HG02798 (cell line): ENCODE data around the gene SNAI1.

Experiments
- ATAC-seq: cut with Tn5 transposase; IDR thresholded peaks from one replicate; pipeline ENCODE4 v1.9.1; 2021; ENCODE audit warnings: mild to moderate bottlenecking; ENCODE audit not compliant: unreplicated experiment, poor library complexity

SNAI1 gene

DNA sequence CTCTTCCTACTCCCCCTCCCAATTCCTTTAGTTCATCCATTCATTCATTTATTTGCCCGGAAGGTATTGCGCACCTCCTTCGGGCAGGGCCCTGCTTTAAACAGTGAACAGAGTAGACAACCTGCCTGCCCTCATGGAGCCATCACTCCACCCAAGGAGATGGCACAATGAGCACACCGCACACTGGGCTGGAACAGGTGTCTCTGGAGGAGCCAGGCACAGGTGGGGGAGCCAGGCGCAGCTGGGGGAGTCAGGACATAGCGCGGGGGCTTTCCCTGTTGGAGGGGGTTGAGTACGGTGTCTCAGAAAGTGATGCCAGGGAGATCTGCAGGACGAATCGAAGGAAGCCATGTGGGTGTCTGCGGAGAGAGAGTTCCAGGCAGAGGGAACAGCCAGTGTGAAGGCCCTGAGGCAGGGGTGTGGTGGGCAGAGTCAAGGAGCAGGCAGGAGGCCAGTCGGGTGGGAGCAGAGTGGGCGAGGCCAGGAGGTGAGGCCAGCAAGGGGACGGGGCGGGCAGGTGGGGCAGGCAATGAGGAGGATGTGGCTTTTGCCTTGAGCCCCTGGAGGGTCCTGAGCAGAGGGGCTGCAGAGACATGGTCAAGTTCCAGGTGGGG, 46.4 kb downstream of the SNAI1 start:
- no peak for ATAC-seq

DNA sequence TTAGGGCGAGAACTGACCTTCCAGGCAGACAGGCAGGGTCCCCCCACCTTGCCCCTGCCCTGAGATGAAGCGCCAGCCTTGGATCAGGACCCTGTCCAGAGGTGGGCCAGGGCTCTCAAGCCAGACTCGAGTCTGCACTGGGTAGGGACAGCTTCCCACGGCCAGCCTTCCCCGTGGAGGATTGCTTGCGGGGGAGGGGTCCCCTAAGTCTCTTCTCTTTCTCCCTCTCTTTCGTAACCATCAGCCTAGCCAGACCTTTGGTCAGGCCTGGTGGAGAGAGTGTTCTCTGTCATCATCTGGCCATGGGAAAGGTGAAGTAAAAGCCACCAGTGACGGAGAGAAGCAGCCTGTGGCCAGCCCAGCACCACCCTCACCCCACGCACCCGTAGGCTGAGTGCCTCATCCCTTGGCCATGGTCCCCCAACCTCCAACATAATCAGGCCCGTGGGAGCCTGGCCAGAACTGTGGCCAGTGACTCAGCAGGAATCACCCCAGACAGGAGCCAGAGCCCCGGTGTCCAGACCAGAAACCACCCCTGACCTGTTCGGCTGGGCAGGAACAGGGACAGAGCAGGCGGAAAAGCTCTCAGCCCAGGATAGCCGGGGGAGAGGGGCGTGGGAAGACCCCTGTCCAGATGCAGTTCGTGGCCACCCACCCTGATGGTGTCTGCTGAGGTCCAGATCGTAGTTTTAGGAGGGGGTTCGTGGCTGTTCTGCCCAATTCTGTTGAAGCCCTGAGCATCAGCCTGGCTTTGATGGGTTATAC, 47.1 kb downstream of the SNAI1 start:
- no peak for ATAC-seq

DNA sequence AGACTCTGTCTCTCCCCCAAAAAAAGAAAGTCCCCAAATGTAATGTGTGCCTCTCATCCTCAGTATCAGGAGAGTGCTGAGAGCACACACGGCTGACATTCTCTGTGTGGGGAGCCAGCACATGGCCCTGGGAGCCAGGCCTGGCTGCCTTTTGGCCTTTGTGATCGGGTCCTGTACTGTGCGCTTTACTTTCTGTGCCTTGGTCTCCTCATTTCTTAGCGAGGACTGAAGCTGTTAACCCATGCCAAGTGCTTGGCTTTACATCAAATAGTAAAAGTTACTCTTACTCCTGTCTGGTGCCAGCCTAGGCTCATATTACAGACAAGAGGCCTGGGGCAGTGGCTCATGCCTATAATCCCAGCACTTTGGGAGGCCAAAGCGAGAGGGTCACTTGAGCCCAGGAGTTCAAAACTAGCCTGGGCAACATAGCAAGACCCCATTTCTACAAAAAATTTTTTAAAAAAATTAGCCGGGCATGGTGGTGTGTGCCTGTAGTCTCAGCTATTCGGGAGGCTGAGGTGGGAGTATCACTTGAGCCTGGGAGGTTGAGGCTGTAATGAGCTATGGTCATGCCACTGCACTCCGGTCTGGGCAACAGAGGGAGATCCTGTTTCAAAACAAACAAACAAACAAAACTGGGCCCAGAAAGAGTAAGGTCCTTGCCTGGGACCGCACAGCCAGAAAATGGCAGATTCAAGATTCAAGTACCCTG, 50.3 kb downstream of the SNAI1 start:
- ATAC-seq, result no peak

DNA sequence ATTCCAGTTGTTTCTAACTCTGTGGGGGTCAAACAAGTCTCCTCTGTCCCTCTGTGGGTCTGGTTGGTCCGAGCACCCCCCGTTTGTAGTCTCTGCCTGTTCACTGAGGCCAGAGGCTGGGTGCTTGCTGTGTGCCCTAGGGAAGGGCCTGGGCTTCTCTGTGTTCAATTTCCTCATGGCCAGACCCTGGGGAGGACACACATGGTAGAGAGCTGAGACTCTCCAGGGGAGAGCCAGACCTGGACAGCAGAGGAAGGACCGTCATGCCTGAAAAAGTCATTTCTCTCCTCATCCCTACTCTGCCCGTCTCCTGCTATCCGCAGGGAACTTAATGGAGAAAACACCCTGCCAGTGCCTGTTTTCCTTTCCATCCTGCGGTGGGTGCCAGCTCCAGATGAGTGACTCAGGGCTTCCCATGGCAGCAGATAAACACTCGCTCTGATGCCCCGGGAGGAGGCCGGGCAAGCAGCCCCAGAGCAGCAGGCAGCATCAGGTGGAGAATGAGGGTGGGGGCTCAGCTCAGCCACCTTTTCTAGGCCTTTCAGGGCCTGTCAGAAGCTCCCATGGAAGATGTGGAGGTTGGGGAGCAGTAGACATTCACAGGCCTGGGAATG, 51.9 kb downstream of the SNAI1 start:
- no peak for ATAC-seq

DNA sequence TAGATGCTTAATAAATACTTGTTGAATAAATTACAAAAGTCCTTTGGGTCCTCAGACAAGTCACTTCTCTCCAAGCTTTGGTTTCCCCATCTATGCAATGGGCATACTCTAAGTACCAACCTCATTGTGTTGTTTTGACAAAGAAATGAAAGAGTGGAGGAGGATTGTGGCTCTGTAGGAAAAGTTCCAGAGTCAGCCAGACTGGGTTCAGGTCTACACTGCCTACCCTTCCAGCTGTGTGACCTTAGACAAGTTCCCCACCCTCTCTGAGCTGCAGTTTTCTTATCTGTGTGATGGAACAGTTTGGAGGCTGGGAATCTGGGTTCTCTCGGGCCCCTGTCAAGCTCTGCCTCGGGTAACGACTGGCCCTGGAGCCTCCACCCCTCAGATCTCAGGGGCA, 53.9 kb downstream of the SNAI1 start:
- no peak for ATAC-seq

DNA sequence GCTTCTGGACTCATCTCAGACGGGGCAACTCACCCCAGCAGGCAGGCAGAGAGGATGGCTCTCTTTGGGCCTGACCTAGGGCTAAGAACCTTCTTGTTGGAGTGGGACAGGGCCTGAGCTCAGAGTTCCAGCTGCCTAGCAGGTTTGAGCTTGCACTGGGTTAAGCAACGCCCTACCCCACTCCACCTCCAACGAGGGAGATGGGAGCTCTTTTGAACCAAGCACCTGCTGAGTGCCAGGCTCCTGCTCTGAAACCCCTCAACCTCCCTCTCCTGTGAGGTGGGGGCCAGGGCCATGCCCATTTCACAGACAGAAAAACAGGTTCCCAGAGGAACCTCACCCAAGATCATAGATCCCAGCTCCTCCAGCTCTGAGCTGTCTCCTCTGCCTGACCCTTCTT, 54.3 kb downstream of the SNAI1 start:
- ATAC-seq, result no peak

DNA sequence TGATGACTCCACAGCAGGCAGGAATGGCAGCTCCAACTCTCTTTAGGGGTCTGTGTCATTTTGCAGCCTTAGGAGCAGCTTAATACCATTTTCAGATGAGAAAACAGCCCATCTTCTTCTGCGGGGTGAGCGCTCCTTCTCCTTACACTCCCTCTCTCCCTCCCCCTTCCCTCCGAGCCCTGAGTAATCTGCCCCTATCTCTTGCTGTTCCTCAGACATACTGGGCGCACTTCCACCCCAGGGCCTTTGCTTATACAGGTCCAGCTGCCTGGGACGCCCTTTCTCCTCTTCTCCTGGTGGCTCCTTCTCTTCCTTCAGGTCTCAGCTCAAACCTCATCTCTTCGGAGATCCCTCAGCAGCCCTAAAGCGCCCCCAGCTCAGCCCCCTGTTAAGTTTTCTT, 54.8 kb downstream of the SNAI1 start:
- ATAC-seq, result no peak

DNA sequence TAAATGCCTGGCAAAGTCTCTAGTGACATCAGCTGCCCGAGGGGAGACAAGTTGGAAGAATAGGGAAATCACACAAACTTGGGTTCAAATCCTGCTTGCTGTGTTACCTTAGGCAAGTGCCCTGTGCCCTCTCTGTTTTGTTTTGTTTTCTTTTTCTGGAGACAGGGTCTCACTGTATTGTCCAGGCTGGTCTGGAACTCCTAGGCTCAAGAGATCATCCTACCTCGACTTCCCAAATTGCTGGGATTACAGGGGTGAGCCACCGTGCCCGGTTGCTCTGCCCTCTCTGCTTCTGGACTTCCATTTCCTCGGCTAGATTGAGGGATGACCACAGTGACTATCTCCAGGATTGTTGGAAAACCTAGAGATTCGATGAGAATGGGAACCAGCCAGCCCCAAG, 55.4 kb downstream of the SNAI1 start:
- ATAC-seq, result no peak
